Skeletal muscle tissue (tissue), 4 donors: ENCODE measurements around the gene ZBTB17. TPM values are rescaled to one million over a fixed set of nuclear protein-coding genes. Genes with fewer than 3 reads are reported as not detected.

Experiments used
- H3K27ac ChIP-seq: one replicate; pipeline ENCODE4 v1.7.0; 2013; ENCODE audit warnings: mild to moderate bottlenecking, low read depth, low read length, inconsistent platforms
- H3K27me3 ChIP-seq, 3 donors: one replicate each; pipeline ENCODE4 v1.7.0; 2013; ENCODE audit warnings: low read length in 3 of 3; ENCODE audit not compliant: control insufficient read depth in 3 of 3, insufficient read depth in 3 of 3
- H3K36me3 ChIP-seq, 3 donors: one replicate each; pipeline ENCODE4 v1.7.0; 2013; ENCODE audit warnings: low read length in 3 of 3; ENCODE audit not compliant: control insufficient read depth in 3 of 3, insufficient read depth in 3 of 3
- H3K4me1 ChIP-seq, 3 donors: one replicate each; pipeline ENCODE4 v1.7.0; 2013; ENCODE audit warnings: low read length in 3 of 3, mild to moderate bottlenecking in 3 of 3; ENCODE audit not compliant: control insufficient read depth in 3 of 3, insufficient read depth in 3 of 3
- H3K4me3 ChIP-seq, 3 donors: one replicate each; pipeline ENCODE4 v1.7.0; 2013; ENCODE audit warnings: low read length in 3 of 3
- H3K9ac ChIP-seq, 3 donors: one replicate each; pipeline ENCODE4 v1.7.0; 2013; ENCODE audit warnings: low read length in 3 of 3, mild to moderate bottlenecking in 3 of 3, moderate library complexity in 2 of 3, low read depth in 1 of 3
- H3K9me3 ChIP-seq, 3 donors: one replicate each; pipeline ENCODE4 v1.7.0; 2013; ENCODE audit warnings: low read length in 3 of 3; ENCODE audit not compliant: control insufficient read depth in 3 of 3
- total RNA-seq: library from RNA; depleted of rRNA; stranded (reverse); fragments of >200 nt; gene quantifications from one replicate; pipeline ENCODE4 v1.2.3, GENCODE V29; 2014
- donor health status: Osteomylitis.

ZBTB17 gene
- total RNA-seq, 1 donor from 2014 or later: 23.5 TPM

DNA sequence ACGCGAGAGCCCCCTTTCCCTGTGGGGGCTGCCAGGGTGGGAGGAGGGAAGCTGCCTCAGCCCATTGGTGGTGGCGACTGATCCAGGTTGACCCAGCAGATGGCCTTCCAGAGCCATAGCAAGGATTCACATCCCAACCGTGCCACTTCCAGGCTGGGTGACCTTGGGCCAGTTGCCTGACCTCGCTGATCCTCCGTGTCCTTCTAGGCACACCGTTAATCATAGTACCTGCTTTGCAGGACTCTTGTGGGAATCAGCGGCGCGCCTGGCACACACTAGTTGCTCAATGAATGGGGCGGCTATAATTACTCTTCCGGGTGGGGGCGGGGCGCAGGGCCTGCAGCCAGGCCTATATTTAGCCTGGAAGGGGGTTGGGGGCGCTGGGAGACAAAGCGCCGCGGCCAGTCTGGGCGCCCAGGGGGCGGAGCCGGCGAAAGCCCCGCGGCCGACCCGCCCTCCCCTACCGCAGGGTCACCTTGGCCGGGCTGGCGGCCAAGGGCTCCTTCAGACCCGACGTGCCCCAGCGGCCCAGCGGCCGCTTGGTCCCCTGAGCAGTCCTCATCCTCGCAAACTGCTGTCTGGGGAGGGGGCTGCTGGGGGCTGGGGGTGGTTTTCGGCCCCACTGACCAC is 36.8 kb upstream of the ZBTB17 start:
- peaks cover 0 to 17% (median 5%) of the 10 kb centered on the region in 3 donors for H3K36me3 ChIP-seq
- H3K9ac ChIP-seq: peak overlapping the region in 2 of 3 donors; percentile 92 to 100
- H3K27ac ChIP-seq: peak overlapping the region; percentile 99
- H3K27me3 ChIP-seq: no peaks in the 10 kb centered on the region
- no peaks in the 10 kb centered on the region for H3K9me3 ChIP-seq
- peaks cover 39 to 50% (median 41%) of the 10 kb centered on the region in 3 donors for H3K4me1 ChIP-seq
- H3K4me3 ChIP-seq: peak overlapping the region; percentile 16 to 58 (median 40)

DNA sequence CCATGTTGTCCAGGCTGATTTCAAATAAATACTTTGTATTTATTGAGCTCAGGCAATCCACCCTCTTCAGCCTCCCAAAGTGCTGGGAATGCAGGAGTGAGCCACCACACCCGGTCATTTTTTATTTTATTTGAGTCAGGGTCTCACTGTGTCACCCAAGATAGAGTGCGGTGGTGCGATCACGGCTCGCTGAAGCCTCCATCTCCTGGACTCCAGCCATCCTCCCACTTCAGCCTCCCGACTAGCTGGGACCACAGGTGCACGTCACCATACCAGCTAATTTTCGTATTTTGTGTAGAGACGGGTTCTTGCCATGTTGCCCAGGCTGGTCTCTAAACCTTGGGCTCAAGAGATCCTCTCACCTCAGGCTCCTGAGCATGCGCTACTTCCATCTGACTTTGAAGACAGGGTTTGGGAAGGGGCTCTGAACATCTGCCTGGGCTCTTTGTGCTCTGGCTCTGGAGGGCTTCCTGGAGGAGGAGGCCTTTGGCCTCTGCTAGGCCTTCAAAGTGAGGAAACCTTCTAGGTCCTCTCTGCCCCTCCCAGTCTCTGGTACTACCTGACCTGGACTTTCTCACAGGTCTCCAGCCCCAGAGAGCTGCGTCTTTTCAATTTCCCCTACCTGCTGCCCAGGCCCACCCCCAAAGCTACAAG is 36.2 kb upstream of the ZBTB17 start:
- Histone ChIP-seq H3K27ac (peak overlapping the region; percentile 99), H3K27me3 (no peaks in the 10 kb centered on the region), H3K36me3 (peaks cover 0 to 10% (median 4%) of the 10 kb centered on the region in 3 donors), H3K4me3 (peak overlapping the region; percentile 16 to 58 (median 40)), H3K9me3 (no peaks in the 10 kb centered on the region), H3K4me1 (peaks cover 36 to 46% (median 38%) of the 10 kb centered on the region in 3 donors), H3K9ac (peak overlapping the region in 2 of 3 donors; percentile 7 to 66)

DNA sequence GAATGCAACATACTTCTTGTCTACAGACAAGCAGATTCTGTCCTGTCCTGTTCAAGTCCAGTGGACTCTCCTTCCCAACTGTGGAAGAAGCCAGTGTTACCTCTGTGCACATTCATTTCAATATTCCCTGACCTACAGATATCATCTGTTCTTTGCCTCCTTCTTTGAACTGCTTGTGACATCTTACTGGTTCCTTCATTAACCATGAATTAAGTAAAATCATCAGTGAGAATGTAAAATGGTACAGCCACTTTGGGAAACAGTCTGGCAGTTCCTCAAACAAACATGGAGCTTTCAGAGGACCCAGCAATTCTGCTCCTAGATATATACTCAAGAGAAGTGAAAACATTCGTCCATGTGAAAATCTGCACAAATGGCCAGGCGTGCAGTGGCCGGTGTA is 34.9 kb upstream of the ZBTB17 start:
- Histone ChIP-seq H3K4me3 (no peak overlapping the region), H3K9me3 (no peaks in the 10 kb centered on the region), H3K27ac (no peak overlapping the region), H3K4me1 (peaks cover 28 to 35% (median 32%) of the 10 kb centered on the region in 3 donors), H3K27me3 (no peaks in the 10 kb centered on the region), H3K9ac (no peak overlapping the region), H3K36me3 (peaks cover 0 to 6% (median 0%) of the 10 kb centered on the region in 3 donors)

DNA sequence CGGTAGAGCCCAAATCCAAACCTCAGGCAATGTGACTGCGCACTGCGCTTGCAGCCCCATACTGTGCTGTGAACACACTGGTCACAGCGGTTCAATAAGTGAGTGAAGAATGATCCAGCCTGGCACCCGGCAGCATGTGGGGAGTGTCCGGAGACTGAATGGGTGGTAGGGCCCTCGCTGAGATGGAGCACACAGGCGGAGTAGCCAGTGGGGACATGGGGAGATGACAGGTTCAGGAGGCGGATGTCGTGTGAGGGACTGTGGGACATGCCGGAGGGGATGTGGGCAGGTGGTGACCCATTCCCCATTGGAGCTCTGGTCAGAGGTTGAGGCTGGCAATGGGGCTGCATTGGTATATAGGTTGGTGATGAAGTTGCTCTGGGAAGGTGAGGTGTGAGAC is 33.8 kb upstream of the ZBTB17 start:
- H3K27me3 ChIP-seq: no peaks in the 10 kb centered on the region

DNA sequence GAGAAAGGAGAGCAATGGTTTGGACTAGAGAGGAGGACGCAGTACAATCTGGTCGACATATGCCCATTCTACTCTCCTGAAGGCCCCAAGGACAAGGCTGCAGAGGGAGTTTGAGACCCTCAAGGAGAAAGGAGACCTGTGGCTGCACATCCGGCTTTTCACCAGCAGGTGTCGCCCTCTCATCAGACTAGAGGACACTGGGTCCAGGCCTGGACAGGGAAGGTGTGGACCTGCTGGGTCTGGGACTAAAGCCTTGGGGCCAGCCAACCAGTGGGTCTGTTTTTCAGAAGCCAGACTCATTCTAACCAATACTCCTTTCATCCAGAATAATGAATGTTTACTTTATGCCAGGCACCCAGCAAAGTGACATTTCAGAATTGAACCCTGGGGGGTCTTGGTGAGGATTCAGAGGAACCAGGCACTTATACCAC is 33.1 kb upstream of the ZBTB17 start:
- H3K9ac ChIP-seq: peak overlapping the region in 1 of 3 donors; percentile 27
- no peaks in the 10 kb centered on the region for H3K36me3 ChIP-seq
- no peaks in the 10 kb centered on the region for H3K9me3 ChIP-seq
- peaks cover 10 to 18% (median 16%) of the 10 kb centered on the region in 3 donors for H3K4me1 ChIP-seq
- no peak overlapping the region for H3K4me3 ChIP-seq
- H3K27me3 ChIP-seq: no peaks in the 10 kb centered on the region
- peak overlapping the region; percentile 0 for H3K27ac ChIP-seq

More for the DNA sequence above, 33.8 kb upstream of the ZBTB17 start:
- Histone ChIP-seq H3K4me1 (peaks cover 16 to 24% (median 22%) of the 10 kb centered on the region in 3 donors), H3K9me3 (no peaks in the 10 kb centered on the region), H3K36me3 (no peaks in the 10 kb centered on the region), H3K9ac (no peak overlapping the region), H3K27ac (peak overlapping the region; percentile 0), H3K4me3 (no peak overlapping the region)

DNA sequence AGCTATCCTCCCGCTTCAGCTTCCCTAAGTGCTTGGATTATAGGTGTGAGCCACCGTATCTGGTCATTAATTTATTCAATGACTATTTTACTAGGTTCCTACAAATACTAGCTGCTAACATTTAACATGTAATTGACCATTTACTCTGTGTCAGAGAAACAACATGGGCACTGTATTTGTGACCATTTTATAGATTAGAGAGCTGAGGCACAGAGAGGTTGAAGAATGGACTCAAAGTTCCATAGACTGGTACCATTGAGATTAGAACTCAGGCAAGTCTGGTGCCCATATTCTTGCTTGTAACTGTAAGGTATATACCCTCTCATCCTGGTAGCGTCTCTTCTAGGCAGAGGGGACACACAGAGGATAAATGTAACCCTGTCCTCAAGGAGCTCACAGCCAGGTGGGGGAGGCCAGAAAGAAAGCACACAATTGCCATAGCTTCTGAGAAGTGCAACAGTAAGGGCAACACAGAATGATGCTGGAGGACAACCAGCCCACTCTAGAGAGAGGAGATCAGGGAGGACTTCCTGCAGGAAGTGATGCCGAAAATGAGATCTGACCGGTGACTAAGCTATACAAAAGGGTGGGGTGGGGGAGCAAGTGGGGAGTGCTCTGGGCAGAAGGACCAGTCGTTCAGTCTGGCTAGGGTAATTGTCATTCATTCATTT is 31.9 kb upstream of the ZBTB17 start:
- Histone ChIP-seq H3K4me1 (peaks cover 4 to 8% (median 6%) of the 10 kb centered on the region in 3 donors), H3K27ac (no peak overlapping the region), H3K9ac (no peak overlapping the region), H3K4me3 (no peak overlapping the region), H3K9me3 (no peaks in the 10 kb centered on the region), H3K36me3 (no peaks in the 10 kb centered on the region), H3K27me3 (no peaks in the 10 kb centered on the region)

DNA sequence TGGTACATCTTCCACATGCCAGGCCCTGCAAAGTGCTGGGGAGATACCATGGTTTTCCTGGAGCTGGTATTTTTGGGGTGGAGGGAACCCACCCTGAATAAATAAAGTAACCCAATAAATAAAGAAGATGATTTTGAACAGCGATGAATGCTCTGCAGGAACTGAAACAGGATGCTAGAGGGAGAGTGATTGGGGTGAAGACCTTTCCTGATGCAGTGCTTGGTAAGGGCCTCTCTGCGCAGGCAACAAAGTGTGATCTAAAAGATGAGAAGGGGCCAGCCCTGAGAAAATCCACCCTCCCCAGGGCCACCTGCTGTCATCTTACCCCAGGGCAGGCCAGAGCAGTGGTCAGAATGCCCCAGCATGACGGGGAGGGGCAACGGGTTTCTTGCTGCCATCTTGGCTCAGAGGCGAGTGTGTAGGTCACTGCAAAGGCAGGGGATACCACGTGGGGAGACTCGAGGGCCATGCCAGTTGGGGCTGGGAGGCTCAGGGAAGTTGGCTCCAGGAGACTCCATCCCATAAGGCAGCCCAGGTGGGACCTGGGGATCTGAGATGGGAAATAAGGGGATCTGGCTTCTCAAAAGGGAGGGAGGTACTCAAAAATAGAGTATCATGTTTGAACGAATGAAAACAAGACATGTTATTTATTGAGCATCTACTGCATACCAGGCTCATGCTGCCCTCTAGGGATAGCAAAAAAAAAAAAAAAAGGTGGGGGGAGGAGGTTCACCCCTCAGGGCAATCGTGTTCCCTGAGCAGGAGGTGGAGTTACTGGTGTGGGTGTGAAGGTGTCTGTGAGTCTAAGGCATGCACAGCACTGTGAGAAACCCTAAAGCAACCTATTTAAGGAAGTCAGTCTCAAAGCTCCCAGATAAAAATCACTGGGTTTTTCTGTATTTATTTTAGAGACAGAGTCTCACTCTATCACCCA is 30.9 kb upstream of the ZBTB17 start:
- no peaks in the 10 kb centered on the region for H3K4me1 ChIP-seq
- H3K27ac ChIP-seq: no peak overlapping the region
- H3K36me3 ChIP-seq: no peaks in the 10 kb centered on the region
- no peak overlapping the region for H3K4me3 ChIP-seq
- no peaks in the 10 kb centered on the region for H3K9me3 ChIP-seq
- H3K27me3 ChIP-seq: no peaks in the 10 kb centered on the region
- no peak overlapping the region for H3K9ac ChIP-seq

DNA sequence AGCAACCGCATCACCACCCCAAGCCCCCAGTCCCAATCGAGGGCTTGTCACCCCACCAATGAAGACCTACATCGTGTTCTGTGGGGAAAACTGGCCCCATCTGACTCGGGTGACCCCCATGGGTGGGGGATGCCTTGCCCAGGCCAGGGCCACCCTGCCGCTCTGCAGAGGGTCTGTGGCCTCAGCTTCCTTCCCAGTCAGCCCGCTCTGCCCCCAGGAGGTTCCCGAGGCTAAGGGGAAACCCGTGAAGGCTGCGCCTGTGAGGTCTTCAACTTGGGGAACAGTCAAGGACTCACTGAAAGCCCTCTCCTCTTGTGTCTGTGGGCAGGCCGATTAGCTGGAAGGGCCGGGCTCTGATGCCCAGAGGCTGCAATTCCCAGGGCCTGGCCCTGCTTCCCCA is 30.1 kb upstream of the ZBTB17 start:
- H3K27ac ChIP-seq: no peak overlapping the region
- peak overlapping the region in 1 of 3 donors; percentile 3 for H3K9ac ChIP-seq
- H3K36me3 ChIP-seq: no peaks in the 10 kb centered on the region
- H3K4me1 ChIP-seq: no peaks in the 10 kb centered on the region
- H3K9me3 ChIP-seq: no peaks in the 10 kb centered on the region
- H3K27me3 ChIP-seq: no peaks in the 10 kb centered on the region
- no peak overlapping the region for H3K4me3 ChIP-seq

DNA sequence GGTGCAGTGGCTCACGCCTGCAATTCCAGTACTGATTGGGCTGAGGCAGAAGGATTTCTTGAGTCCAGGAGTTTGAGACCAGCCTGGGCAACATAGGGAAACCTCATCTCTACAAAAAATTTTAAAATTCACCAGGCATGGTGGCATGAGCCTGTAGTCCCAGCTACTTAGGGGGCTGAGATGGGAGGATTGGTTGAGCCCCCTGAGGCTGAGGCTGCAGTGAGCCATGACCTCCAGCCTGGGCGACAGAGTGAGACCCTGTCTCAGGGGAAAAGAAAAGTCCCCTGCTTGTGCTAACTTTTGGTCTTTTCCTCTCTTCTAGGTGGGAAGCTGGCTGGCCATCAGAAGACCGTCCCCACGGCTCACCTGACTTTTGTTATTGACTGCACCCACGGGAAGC is 29.7 kb upstream of the ZBTB17 start:
- H3K4me1 ChIP-seq: no peaks in the 10 kb centered on the region
- no peak overlapping the region for H3K27ac ChIP-seq
- no peaks in the 10 kb centered on the region for H3K36me3 ChIP-seq
- no peaks in the 10 kb centered on the region for H3K27me3 ChIP-seq
- H3K9me3 ChIP-seq: no peaks in the 10 kb centered on the region
- no peak overlapping the region for H3K9ac ChIP-seq
- no peak overlapping the region for H3K4me3 ChIP-seq
